Middle frontal gyrus (tissue), 1 donor: Measurements from ENCODE around the gene PIRT.
A peak's percentile ranks its signal among the peaks of the same experiment; 100 is the strongest.
"Not testable (repeated sequence)": the region's sequence is repeated elsewhere in the genome, so short reads cannot be mapped to it uniquely, and the experiment has no call there.

Source experiments
- DNase-seq: peaks from one replicate; pipeline ENCODE4 v3.0.0-alpha.2; 2015; ENCODE audit warnings: low spot score; ENCODE audit errors: extremely low spot score

The PIRT gene

GRCh38 chr17:10837921-10838320 is at the start of gene PIRT:
Gene PIRT, minus strand, starts transcription at chr17:10838087. Its CDS starts 12,442 bp downstream, at chr17:10825645.
- no peak for DNase-seq

GRCh38 chr17:10881959-10882358 is 44.1 kb upstream of the PIRT start:
- DNase-seq: no peak

GRCh38 chr17:10879190-10879836 is 41.4 kb upstream of the PIRT start:
- DNase-seq: no peak

- DNase-seq: peak; percentile 51
Measured at GRCh38 chr17:10875984-10876555, 38.2 kb upstream of the PIRT start.

- DNase-seq: peak; percentile 59
Measured at GRCh38 chr17:10875430-10875851, 37.6 kb upstream of the PIRT start.

GRCh38 chr17:10871914-10872313 is 34.0 kb upstream of the PIRT start:
- no peak for DNase-seq

GRCh38 chr17:10870336-10871050 is 32.6 kb upstream of the PIRT start:
- no peak for DNase-seq

GRCh38 chr17:10868744-10869143 is 30.9 kb upstream of the PIRT start:
- DNase-seq: not testable (repeated sequence)

GRCh38 chr17:10859051-10859450 is 21.2 kb upstream of the PIRT start:
- no peak for DNase-seq

- DNase-seq: no peak
Measured at GRCh38 chr17:10857976-10858375, 20.1 kb upstream of the PIRT start.

- DNase-seq: not testable (repeated sequence)
Measured at GRCh38 chr17:10846636-10847035, 8.7 kb upstream of the PIRT start.

- no peak for DNase-seq
Measured at GRCh38 chr17:10845388-10845751, 7.5 kb upstream of the PIRT start.

GRCh38 chr17:10844621-10845387 is 6.9 kb upstream of the PIRT start:
- peak; percentile 35 for DNase-seq

GRCh38 chr17:10843811-10844210 is 5.9 kb upstream of the PIRT start:
- no peak for DNase-seq

- no peak for DNase-seq
Measured at GRCh38 chr17:10842658-10843057, 4.8 kb upstream of the PIRT start.

GRCh38 chr17:10838682-10839081 is 795 bp upstream of the PIRT start:
- no peak for DNase-seq

GRCh38 chr17:10836966-10837590 is 809 bp downstream of the PIRT start:
- no peak for DNase-seq

- DNase-seq: no peak
Measured at GRCh38 chr17:10836145-10836544, 1.7 kb downstream of the PIRT start.

GRCh38 chr17:10831696-10832095 is 6.2 kb downstream of the PIRT start:
- DNase-seq: no peak

GRCh38 chr17:10827898-10828552 is 9.9 kb downstream of the PIRT start:
- no peak for DNase-seq

GRCh38 chr17:10824874-10825273 is 13.0 kb downstream of the PIRT start:
- no peak for DNase-seq
